GM23338 (cell line): ENCODE data around the gene DBT. TPM values are rescaled to one million over a fixed set of nuclear protein-coding genes. Genes with fewer than 3 reads are reported as not detected.

Experiments
- ATAC-seq: fragments of 200-7000 bp; cut with Tn5 transposase; 3 replicates; pipeline ENCODE4 v1.9.1; 2020
- DNase-seq: peaks from one replicate; pipeline ENCODE4 v3.0.0-alpha.2; 2015; ENCODE audit warnings: low spot score
- H2AFZ ChIP-seq: fragments of 200-600 bp; sonication (generic); 2 replicates; pipeline ENCODE4 v1.8.0; 2016; ENCODE audit warnings: antibody characterized with exemption, mild to moderate bottlenecking, moderate library complexity
- H3F3A ChIP-seq: fragments of 200-600 bp; sonication (generic); replicated peaks from 2 replicates; pipeline ENCODE4 v1.8.0; 2017; ENCODE audit warnings: antibody characterized with exemption, mixed run types, low read depth
- H3K27ac ChIP-seq: fragments of 200-600 bp; sonication (generic); 2 replicates; pipeline ENCODE4 v1.6.1; 2016; ENCODE audit warnings: low read depth
- H3K27me3 ChIP-seq: fragments of 200-600 bp; sonication (generic); 2 replicates; pipeline ENCODE4 v1.8.0; 2016; ENCODE audit warnings: mild to moderate bottlenecking, mixed run types, moderate library complexity; ENCODE audit not compliant: insufficient read depth
- H3K36me3 ChIP-seq: fragments of 200-600 bp; sonication (generic); 2 replicates; pipeline ENCODE4 v1.8.0; 2016; ENCODE audit warnings: mild to moderate bottlenecking; ENCODE audit not compliant: insufficient read depth
- H3K4me1 ChIP-seq: fragments of 200-600 bp; sonication (generic); 2 replicates; pipeline ENCODE4 v1.8.0; 2016; ENCODE audit warnings: mild to moderate bottlenecking, moderate library complexity; ENCODE audit not compliant: insufficient read depth
- H3K4me2 ChIP-seq: fragments of 200-600 bp; sonication (generic); 2 replicates; pipeline ENCODE4 v1.7.1; 2017; ENCODE audit warnings: mixed run types
- H3K4me3 ChIP-seq: fragments of 200-600 bp; sonication (generic); 2 replicates; pipeline ENCODE4 v1.6.1; 2016; ENCODE audit warnings: mixed run types
- H3K79me2 ChIP-seq: fragments of 200-600 bp; sonication (generic); replicated peaks from 2 replicates; pipeline ENCODE4 v1.8.0; 2017; ENCODE audit warnings: mild to moderate bottlenecking; ENCODE audit not compliant: insufficient read depth
- H3K9me2 ChIP-seq: fragments of 200-600 bp; sonication (generic); 2 replicates; pipeline ENCODE4 v1.8.0; 2017; ENCODE audit not compliant: insufficient read depth
- H4K20me1 ChIP-seq: fragments of 200-600 bp; sonication (generic); replicated peaks from 2 replicates; pipeline ENCODE4 v1.8.0; 2017; ENCODE audit warnings: mild to moderate bottlenecking; ENCODE audit not compliant: insufficient read depth
- H3K27ac Mint-ChIP-seq: 2 replicates; pipeline ENCODE4 v1.8.0; 2020; ENCODE audit warnings: inconsistent platforms, mild to moderate bottlenecking, moderate library complexity, mixed read lengths
- H3K27me3 Mint-ChIP-seq: 3 replicates; pipeline ENCODE4 v1.8.0; 2022; ENCODE audit warnings: low read depth, mild to moderate bottlenecking, moderate library complexity, mixed read lengths, inconsistent platforms; ENCODE audit not compliant: insufficient read depth, poor library complexity
- H3K36me3 Mint-ChIP-seq: 3 replicates; pipeline ENCODE4 v1.8.0; 2021; ENCODE audit warnings: low read depth, mild to moderate bottlenecking, inconsistent platforms, moderate library complexity, mixed read lengths
- H3K4me1 Mint-ChIP-seq: 3 replicates; pipeline ENCODE4 v1.8.0; 2020; ENCODE audit warnings: mild to moderate bottlenecking, inconsistent platforms, mixed read lengths
- H3K4me3 Mint-ChIP-seq: 3 replicates; pipeline ENCODE4 v1.8.0; 2021; ENCODE audit warnings: moderate library complexity, mild to moderate bottlenecking, inconsistent platforms, mixed read lengths
- H3K9me3 Mint-ChIP-seq: 3 replicates; pipeline ENCODE4 v1.8.0; 2020; ENCODE audit warnings: moderate library complexity, mild to moderate bottlenecking, inconsistent platforms, mixed read lengths
- EZH2 ChIP-seq: fragments of 200-600 bp; sonication (generic); IDR thresholded peaks from one replicate; pipeline ENCODE4 v1.8.0; 2017; ENCODE audit warnings: antibody characterized with exemption, mild to moderate bottlenecking, low read depth; ENCODE audit not compliant: unreplicated experiment
- EZH2phosphoT487 ChIP-seq: fragments of 200-600 bp; sonication (generic); IDR thresholded peaks from one replicate; pipeline ENCODE4 v1.8.1; 2018; ENCODE audit warnings: antibody characterized with exemption; ENCODE audit not compliant: unreplicated experiment
- JUNB ChIP-seq: IDR thresholded peaks from one replicate; pipeline ENCODE4 v1.6.1; 2016; ENCODE audit warnings: antibody characterized with exemption; ENCODE audit not compliant: unreplicated experiment
- NANOG ChIP-seq: IDR thresholded peaks from 2 replicates; pipeline ENCODE4 v1.6.1; 2016; ENCODE audit warnings: antibody characterized with exemption, borderline replicate concordance
- POLR2AphosphoS5 ChIP-seq: IDR thresholded peaks from 2 replicates; pipeline ENCODE4 v1.6.1; 2016; ENCODE audit warnings: antibody characterized with exemption, low read depth
- STAT1 ChIP-seq: IDR thresholded peaks from one replicate; pipeline ENCODE4 v1.6.1; 2016; ENCODE audit warnings: antibody characterized with exemption; ENCODE audit not compliant: unreplicated experiment
- ZNF114 ChIP-seq: fragments of 250-450 bp; sonication (Bioruptor Pico); IDR thresholded peaks from 2 replicates; pipeline ENCODE4 v1.5.0; 2020; ENCODE audit warnings: mild to moderate bottlenecking, moderate library complexity
- ZNF331 ChIP-seq: fragments of 250-450 bp; sonication (Bioruptor Pico); IDR thresholded peaks from 2 replicates; pipeline ENCODE4 v1.5.0; 2020; ENCODE audit warnings: low read depth, mild to moderate bottlenecking, moderate library complexity
- polyA plus RNA-seq: library from polyadenylated mRNA; unstranded; fragments of >200 nt; fragmentation: Nextera tagmentation; extraction: Ambion mirVana; gene quantifications from 2 replicates; pipeline ENCODE4 v1.2.1, GENCODE V29; 2016
- total RNA-seq: library from RNA; depleted of rRNA; stranded (reverse); fragments of >200 nt; shearing (Covaris generic); gene quantifications from 2 replicates; pipeline ENCODE4 v1.2.3, GENCODE V29; 2014
- TF ChIP-seq, protein P1 (sequence below): IDR thresholded peaks from one replicate; pipeline ENCODE4 v1.6.1; 2018; ENCODE audit warnings: antibody characterized with exemption; ENCODE audit not compliant: unreplicated experiment
- TF ChIP-seq, protein P2 (sequence below), 2 experiments: fragments of 200-600 bp in 1 of 2; sonication (generic) in 1 of 2; conservative IDR thresholded peaks; 2 replicates each; pipeline versions ENCODE4 v1.5.1 to v1.6.1; 2016 to 2017; ENCODE audit warnings: antibody characterized with exemption in 2 of 2, low read depth in 2 of 2, mild to moderate bottlenecking in 2 of 2, moderate library complexity in 1 of 2
- TF ChIP-seq, protein P3 (sequence below): IDR thresholded peaks from 2 replicates; pipeline ENCODE4 v1.6.1; 2016; ENCODE audit warnings: antibody characterized with exemption

DBT gene
- total and polyA plus RNA-seq, 2 experiments from 2014 or later = 8.1 to 14.7 TPM

DNA sequence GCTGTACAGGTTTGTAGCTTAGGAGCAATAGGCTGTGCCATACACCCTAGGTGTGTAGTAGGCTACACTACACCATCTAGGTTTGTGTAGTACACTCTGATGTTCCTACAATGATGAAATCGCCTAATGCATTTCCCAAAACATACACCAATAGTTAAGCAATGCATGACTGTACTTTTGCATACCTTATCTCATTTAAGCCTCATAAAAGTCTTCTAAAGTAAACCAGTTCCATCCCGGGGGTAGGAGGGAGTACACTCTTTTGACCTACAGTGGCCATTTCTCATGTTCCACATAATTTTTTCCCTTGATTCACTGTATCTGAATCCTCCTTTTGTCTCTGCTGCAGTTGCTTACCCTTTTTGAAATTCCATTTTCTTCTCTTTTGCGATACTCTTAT, 104.5 kb downstream of the DBT start (continued):
- TF ChIP-seq, protein P1, sequence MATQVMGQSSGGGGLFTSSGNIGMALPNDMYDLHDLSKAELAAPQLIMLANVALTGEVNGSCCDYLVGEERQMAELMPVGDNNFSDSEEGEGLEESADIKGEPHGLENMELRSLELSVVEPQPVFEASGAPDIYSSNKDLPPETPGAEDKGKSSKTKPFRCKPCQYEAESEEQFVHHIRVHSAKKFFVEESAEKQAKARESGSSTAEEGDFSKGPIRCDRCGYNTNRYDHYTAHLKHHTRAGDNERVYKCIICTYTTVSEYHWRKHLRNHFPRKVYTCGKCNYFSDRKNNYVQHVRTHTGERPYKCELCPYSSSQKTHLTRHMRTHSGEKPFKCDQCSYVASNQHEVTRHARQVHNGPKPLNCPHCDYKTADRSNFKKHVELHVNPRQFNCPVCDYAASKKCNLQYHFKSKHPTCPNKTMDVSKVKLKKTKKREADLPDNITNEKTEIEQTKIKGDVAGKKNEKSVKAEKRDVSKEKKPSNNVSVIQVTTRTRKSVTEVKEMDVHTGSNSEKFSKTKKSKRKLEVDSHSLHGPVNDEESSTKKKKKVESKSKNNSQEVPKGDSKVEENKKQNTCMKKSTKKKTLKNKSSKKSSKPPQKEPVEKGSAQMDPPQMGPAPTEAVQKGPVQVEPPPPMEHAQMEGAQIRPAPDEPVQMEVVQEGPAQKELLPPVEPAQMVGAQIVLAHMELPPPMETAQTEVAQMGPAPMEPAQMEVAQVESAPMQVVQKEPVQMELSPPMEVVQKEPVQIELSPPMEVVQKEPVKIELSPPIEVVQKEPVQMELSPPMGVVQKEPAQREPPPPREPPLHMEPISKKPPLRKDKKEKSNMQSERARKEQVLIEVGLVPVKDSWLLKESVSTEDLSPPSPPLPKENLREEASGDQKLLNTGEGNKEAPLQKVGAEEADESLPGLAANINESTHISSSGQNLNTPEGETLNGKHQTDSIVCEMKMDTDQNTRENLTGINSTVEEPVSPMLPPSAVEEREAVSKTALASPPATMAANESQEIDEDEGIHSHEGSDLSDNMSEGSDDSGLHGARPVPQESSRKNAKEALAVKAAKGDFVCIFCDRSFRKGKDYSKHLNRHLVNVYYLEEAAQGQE = no peak
- TF ChIP-seq NANOG = no peak
- TF ChIP-seq ZNF114 (CRISPR knock-in tag) = no peak
- TF ChIP-seq EZH2 = no peak
- TF ChIP-seq, protein P2, sequence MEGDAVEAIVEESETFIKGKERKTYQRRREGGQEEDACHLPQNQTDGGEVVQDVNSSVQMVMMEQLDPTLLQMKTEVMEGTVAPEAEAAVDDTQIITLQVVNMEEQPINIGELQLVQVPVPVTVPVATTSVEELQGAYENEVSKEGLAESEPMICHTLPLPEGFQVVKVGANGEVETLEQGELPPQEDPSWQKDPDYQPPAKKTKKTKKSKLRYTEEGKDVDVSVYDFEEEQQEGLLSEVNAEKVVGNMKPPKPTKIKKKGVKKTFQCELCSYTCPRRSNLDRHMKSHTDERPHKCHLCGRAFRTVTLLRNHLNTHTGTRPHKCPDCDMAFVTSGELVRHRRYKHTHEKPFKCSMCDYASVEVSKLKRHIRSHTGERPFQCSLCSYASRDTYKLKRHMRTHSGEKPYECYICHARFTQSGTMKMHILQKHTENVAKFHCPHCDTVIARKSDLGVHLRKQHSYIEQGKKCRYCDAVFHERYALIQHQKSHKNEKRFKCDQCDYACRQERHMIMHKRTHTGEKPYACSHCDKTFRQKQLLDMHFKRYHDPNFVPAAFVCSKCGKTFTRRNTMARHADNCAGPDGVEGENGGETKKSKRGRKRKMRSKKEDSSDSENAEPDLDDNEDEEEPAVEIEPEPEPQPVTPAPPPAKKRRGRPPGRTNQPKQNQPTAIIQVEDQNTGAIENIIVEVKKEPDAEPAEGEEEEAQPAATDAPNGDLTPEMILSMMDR (conservative IDR thresholded peaks at IDR 0.05; ENCODE audit: low read depth in 2 of 2) = no peak
- TF ChIP-seq JUNB = no peak

DNA sequence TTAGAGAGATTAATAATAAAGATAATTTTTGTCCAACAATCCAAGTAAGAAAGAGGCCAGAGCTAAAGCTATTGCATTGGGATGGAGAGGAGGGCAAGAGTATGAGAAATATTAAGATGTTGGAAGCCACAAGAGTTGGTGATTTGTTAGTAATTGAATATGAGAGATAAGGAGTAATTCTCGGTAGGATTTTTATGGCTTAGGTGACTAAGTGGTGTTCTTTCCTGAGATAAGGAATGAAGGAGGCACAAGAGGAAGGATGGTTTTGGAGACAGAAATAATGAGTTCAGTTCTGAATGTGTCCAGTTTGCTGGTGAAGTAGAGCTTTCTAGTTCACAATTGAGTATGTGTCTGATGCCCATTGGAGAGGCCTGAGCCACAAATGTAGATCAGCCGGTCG, 107.3 kb downstream of the DBT start:
- Histone ChIP-seq H2AFZ (no peak overlapping the region), H3K36me3 (peaks cover 54% of the 10 kb centered on the region), H3K9me2 (no peaks in the 10 kb centered on the region), H3K79me2 (no peaks in the 10 kb centered on the region), H3K4me3 (no peak overlapping the region), H3K27ac (no peak overlapping the region), H3F3A (no peaks in the 10 kb centered on the region), H4K20me1 (0 out of 2 replicates have a peak, but pooled peaks cover 3% of the 10 kb centered on the region), H3K4me2 (no peak overlapping the region), H3K27me3 (no peaks in the 10 kb centered on the region), H3K4me1 (peaks cover 3% of the 10 kb centered on the region)
- H3K27ac Mint-ChIP-seq = no peak overlapping the region
- ATAC-seq = no peak
- H3K36me3 Mint-ChIP-seq = peaks cover 39% of the 10 kb centered on the region
- H3K4me3 Mint-ChIP-seq = no peak overlapping the region
- peaks cover 3% of the 10 kb centered on the region for H3K4me1 Mint-ChIP-seq
- H3K9me3 Mint-ChIP-seq = no peaks in the 10 kb centered on the region
- no peaks in the 10 kb centered on the region for H3K27me3 Mint-ChIP-seq
- DNase-seq = no peak
- TF ChIP-seq POLR2AphosphoS5 (no peak), JUNB (no peak), EZH2phosphoT487 (no peak), ZNF331 (CRISPR knock-in tag) (no peak), STAT1 (no peak), NANOG (no peak), ZNF114 (CRISPR knock-in tag) (no peak), EZH2 (no peak)
- TF ChIP-seq, protein P3, sequence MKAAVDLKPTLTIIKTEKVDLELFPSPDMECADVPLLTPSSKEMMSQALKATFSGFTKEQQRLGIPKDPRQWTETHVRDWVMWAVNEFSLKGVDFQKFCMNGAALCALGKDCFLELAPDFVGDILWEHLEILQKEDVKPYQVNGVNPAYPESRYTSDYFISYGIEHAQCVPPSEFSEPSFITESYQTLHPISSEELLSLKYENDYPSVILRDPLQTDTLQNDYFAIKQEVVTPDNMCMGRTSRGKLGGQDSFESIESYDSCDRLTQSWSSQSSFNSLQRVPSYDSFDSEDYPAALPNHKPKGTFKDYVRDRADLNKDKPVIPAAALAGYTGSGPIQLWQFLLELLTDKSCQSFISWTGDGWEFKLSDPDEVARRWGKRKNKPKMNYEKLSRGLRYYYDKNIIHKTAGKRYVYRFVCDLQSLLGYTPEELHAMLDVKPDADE = no peak
- TF ChIP-seq, protein P1 = no peak
- TF ChIP-seq, protein P2 (conservative IDR thresholded peaks at IDR 0.05; ENCODE audit: low read depth in 2 of 2) = no peak
